CD4-positive, alpha-beta T cell (primary cell): ENCODE data around the gene ADGRE1. TPM values are rescaled to one million over a fixed set of nuclear protein-coding genes. Genes with fewer than 3 reads are reported as not detected.
A peak's percentile ranks its signal among the peaks of the same experiment; 100 is the strongest.

Experiments used
- ATAC-seq: fragments of 200-7000 bp; cut with Tn5 transposase; one replicate; pipeline ENCODE4 v1.10.0; 2022; ENCODE audit warnings: mild to moderate bottlenecking; ENCODE audit not compliant: poor library complexity
- CTCF ChIA-PET: fragments of 350-600 bp; sonication (Branson Sonifier 250); formaldehyde crosslinking; loops from one replicate; lab custom pipeline; 2021; ENCODE audit warnings: antibody characterized with exemption, inconsistent platforms; lab: Charles Lee
- POLR2A ChIA-PET: fragments of 350-600 bp; sonication (Branson Sonifier 250); formaldehyde crosslinking; loops from one replicate; lab custom pipeline; 2021; ENCODE audit warnings: antibody characterized with exemption, inconsistent platforms; lab: Charles Lee
- DNase-seq, 14 experiments: peaks; one replicate each; pipeline ENCODE4 v3.0.0-alpha.2; 2013 to 2020; ENCODE audit warnings: mixed read lengths in 2 of 14
- H3K27ac ChIP-seq, 2 donors: one replicate each; pipeline versions ENCODE4 v1.5.1 to v1.7.0; 2013; ENCODE audit warnings: low read length in 2 of 2, low read depth in 1 of 2, mild to moderate bottlenecking in 1 of 2
- H3K27me3 ChIP-seq, 2 experiments: 1 replicate in 1 of 2; 2 replicates in 1 of 2; pipeline versions ENCODE4 v1.6.1 to v1.7.0; 2013; ENCODE audit warnings: low read length in 2 of 2, control low read depth in 1 of 2, mild to moderate bottlenecking in 1 of 2, moderate library complexity in 1 of 2; ENCODE audit not compliant: insufficient read depth in 2 of 2, control insufficient read depth in 1 of 2
- H3K36me3 ChIP-seq: one replicate; pipeline ENCODE4 v1.6.1; 2013; ENCODE audit warnings: low read length, control low read depth; ENCODE audit not compliant: insufficient read depth
- H3K4me1 ChIP-seq: one replicate; pipeline ENCODE4 v1.6.1; 2013; ENCODE audit warnings: low read length, control low read depth; ENCODE audit not compliant: insufficient read depth
- H3K4me3 ChIP-seq: one replicate; pipeline ENCODE4 v1.5.1; 2013; ENCODE audit warnings: mild to moderate bottlenecking, low read length, moderate library complexity
- H3K9me3 ChIP-seq, 2 experiments: 1 replicate in 1 of 2; 2 replicates in 1 of 2; pipeline versions ENCODE4 v1.6.1 to v1.7.0; 2013; ENCODE audit warnings: low read length in 2 of 2, mild to moderate bottlenecking in 2 of 2, control low read depth in 1 of 2, moderate library complexity in 1 of 2; ENCODE audit not compliant: control insufficient read depth in 1 of 2, insufficient read depth in 1 of 2
- H3K27ac Mint-ChIP-seq: one replicate; pipeline ENCODE4 v1.8.0; 2020; ENCODE audit warnings: mixed read lengths
- H3K27me3 Mint-ChIP-seq: one replicate; pipeline ENCODE4 v1.8.0; 2021; ENCODE audit warnings: mixed read lengths
- H3K36me3 Mint-ChIP-seq: one replicate; pipeline ENCODE4 v1.8.0; 2021; ENCODE audit warnings: low read depth, mixed read lengths
- H3K4me1 Mint-ChIP-seq: one replicate; pipeline ENCODE4 v1.8.0; 2021; ENCODE audit warnings: low read depth, mixed read lengths
- H3K4me3 Mint-ChIP-seq: one replicate; pipeline ENCODE4 v1.8.0; 2020; ENCODE audit warnings: mild to moderate bottlenecking, mixed read lengths
- H3K9me3 Mint-ChIP-seq: one replicate; pipeline ENCODE4 v1.8.0; 2020; ENCODE audit warnings: mixed read lengths
- CTCF ChIP-seq: fragments of 200-600 bp; IDR thresholded peaks from one replicate; pipeline ENCODE4 v1.8.0; 2022; ENCODE audit warnings: antibody characterized with exemption, mild to moderate bottlenecking
- intact Hi-C, 2 experiments: fragments of 100-400 bp; cut with DNase I in 1 of 2; cut with micrococcal nuclease in 1 of 2; formaldehyde crosslinking; loops; one replicate each; pipeline versions ENCODE4 v1.15.1 to v1.9.0; 2023 to 2025; cut with DNase I, micrococcal nuclease
- total RNA-seq, 174 experiments: library from RNA in 2 of 174; stranded (reverse) in 2 of 174; gene quantifications; one replicate each; pipeline ENCODE4 v1.2.3 and lab custom pipeline; 2021 to 2026

The ADGRE1 gene
- total RNA-seq, 2 experiments from 2014 or later: 5.4 to 6.0 TPM

GRCh38 chr19:6935069-6935468 is 47.7 kb downstream of the ADGRE1 start:
- Mint-ChIP-seq H3K9me3 (peaks cover 3% of the 10 kb centered on the region), H3K36me3 (peaks cover 13% of the 10 kb centered on the region), H3K4me3 (no peak overlapping the region), H3K27ac (no peak overlapping the region), H3K4me1 (no peaks in the 10 kb centered on the region), H3K27me3 (no peaks in the 10 kb centered on the region)
- Histone ChIP-seq H3K9me3 (peaks cover 7 to 9% of the 10 kb centered on the region in 2 experiments), H3K27me3 (no peaks in the 10 kb centered on the region), H3K4me1 (no peaks in the 10 kb centered on the region), H3K27ac (no peak overlapping the region), H3K36me3 (peaks cover 4% of the 10 kb centered on the region), H3K4me3 (no peak overlapping the region)
- ATAC-seq (no peak), DNase-seq (no peak)
- intact Hi-C loops: no loop called here
- TF ChIP-seq CTCF: no peak
- ChIA-PET CTCF (no interaction called here), POLR2A (no interaction called here)

- no peak for DNase-seq
- Histone ChIP-seq H3K36me3 (peaks cover 4% of the 10 kb centered on the region), H3K27me3 (no peaks in the 10 kb centered on the region), H3K4me3 (no peak overlapping the region), H3K4me1 (no peaks in the 10 kb centered on the region), H3K27ac (no peak overlapping the region), H3K9me3 (peaks cover 2 to 6% of the 10 kb centered on the region in 2 experiments)
- POLR2A ChIA-PET: no interaction called here
- Mint-ChIP-seq H3K36me3 (peaks cover 15% of the 10 kb centered on the region), H3K4me3 (no peak overlapping the region), H3K27me3 (no peaks in the 10 kb centered on the region), H3K9me3 (peaks cover 5% of the 10 kb centered on the region), H3K4me1 (no peaks in the 10 kb centered on the region), H3K27ac (no peak overlapping the region)
- no peak for ATAC-seq
- TF ChIP-seq CTCF: no peak
- intact Hi-C loops: no loop called here
- CTCF ChIA-PET: no interaction called here
These were observed 48.2 kb downstream of the ADGRE1 start for GRCh38 chr19:6935618-6936017.

- Histone ChIP-seq H3K4me1 (peaks cover 4% of the 10 kb centered on the region), H3K9me3 (no peaks in the 10 kb centered on the region), H3K36me3 (no peaks in the 10 kb centered on the region), H3K4me3 (no peak overlapping the region), H3K27me3 (no peaks in the 10 kb centered on the region), H3K27ac (no peak overlapping the region)
- no peaks in the 10 kb centered on the region for H3K36me3 Mint-ChIP-seq
- TF ChIP-seq CTCF: no peak
- H3K27me3 Mint-ChIP-seq: no peaks in the 10 kb centered on the region
- peaks cover 16% of the 10 kb centered on the region for H3K4me1 Mint-ChIP-seq
- intact Hi-C loops: no loop called here
- no peak overlapping the region for H3K27ac Mint-ChIP-seq
- H3K4me3 Mint-ChIP-seq: no peak overlapping the region
- POLR2A ChIA-PET: no interaction called here
- no peak for ATAC-seq
- H3K9me3 Mint-ChIP-seq: no peaks in the 10 kb centered on the region
- DNase-seq: peak in 1 of 14 experiments; percentile 13
- CTCF ChIA-PET: no interaction called here
These were observed 58.4 kb downstream of the ADGRE1 start for GRCh38 chr19:6945733-6946132.
